GM19463 (cell line): ENCODE data around the gene ADM2.
A peak's percentile ranks its signal among the peaks of the same experiment; 100 is the strongest.

Experiments used
- ATAC-seq: cut with Tn5 transposase; IDR thresholded peaks from one replicate; pipeline ENCODE4 v1.9.1; 2021; ENCODE audit warnings: mild to moderate bottlenecking, moderate library complexity; ENCODE audit not compliant: unreplicated experiment

The ADM2 gene

DNA sequence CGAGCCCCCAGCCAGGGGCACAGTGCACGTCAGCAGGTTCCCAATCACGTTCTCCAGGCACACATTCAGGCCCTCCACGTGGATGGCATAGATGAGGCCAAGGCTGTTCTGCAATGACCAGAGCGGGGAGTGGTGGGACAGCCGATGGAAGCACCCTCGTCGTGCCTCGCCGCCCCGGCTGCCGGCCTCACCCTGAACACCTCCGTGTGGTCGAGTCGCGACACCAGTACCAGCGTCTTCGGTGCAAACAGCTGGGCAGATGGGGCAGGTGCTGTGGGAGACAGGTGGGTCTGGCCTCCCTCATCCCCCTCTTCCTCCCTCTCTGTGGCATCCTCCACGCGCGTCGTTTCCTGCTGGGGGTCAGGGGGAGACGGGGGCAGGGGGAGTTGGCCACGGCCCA lies 14.0 kb upstream of the ADM2 start:
- ATAC-seq, result no peak

GRCh38 chr22:50467773-50468440 lies 13.4 kb upstream of the ADM2 start:
- no peak for ATAC-seq

DNA sequence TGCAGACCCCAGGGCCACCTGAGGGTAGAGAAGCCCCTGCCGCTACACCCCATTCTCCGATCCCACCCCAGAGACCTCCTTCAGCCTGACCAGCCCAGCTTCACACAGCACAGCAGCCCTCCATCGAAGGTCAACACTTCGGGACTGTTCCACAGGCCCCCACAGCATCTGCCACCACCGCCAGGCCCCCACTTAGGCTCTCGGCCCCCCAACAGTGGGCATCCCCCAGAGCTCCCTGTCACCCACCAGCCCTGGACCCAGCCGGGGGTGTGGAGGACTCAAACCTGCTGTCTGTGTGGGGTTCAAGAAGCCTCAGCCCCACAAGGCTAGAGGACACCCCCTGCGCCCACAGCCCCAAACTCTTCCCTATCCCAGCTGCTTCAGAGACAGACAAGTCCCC lies 12.7 kb upstream of the ADM2 start:
- ATAC-seq, result no peak

GRCh38 chr22:50469377-50470305 lies 11.7 kb upstream of the ADM2 start:
- ATAC-seq, result peak; percentile 65

DNA sequence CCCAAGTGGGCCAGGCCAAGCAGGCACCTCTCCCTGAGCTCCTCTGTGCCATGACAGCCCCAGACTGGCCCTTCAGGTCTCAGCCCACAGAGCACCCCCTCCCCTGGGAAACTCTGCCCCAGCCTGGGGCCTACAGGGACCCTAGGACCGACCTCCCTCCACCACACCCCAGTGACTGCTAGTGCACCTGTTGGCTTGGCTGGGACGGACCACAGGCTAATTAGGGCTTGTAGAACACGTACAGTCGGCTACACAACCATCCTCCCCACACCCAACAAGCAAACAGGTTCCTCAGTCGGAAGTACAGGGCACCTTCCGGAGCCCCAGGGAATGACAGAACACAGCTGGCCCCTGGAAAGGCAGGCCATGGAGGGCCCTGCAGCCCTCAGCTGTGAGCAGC lies 10.9 kb upstream of the ADM2 start:
- no peak for ATAC-seq

DNA sequence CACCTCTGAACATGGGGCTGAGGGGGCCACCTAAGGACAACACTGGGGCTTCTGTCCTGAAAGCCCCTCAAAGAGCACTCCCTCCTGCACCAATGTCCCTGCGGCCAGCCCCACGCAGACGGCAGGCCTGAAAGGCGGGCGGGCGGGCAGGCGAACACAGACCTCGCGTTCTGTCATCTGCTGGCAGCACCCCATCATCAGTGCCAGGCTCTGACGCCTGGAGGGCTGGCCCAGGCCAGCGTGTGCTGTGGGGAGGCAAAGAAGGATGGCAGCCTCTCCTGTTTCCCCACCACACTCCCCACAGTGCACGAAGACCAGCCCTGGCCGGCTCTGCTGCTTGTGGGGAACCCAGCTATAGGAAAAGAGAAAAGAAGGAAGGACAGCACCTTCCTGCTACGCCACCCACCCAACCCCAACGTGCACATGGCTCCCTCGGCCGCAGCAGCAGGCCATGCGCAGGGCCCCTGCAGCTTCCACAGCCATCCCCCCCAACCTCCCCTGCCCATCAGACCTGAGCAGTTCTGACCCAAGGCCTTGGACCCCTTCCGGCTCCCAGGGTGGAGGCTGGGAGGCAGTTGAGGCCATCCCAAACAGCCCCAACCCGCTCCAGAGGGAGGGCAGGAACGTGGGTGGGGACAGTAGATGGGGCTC lies 10.0 kb upstream of the ADM2 start:
- ATAC-seq, result no peak

GRCh38 chr22:50471962-50472361 lies 9.4 kb upstream of the ADM2 start:
- no peak for ATAC-seq

- ATAC-seq, result no peak
Measured at GRCh38 chr22:50473088-50473487, 8.3 kb upstream of the ADM2 start.

GRCh38 chr22:50473855-50474671 lies 7.3 kb upstream of the ADM2 start:
- ATAC-seq, result no peak

- ATAC-seq, result peak; percentile 73
Measured at GRCh38 chr22:50474710-50475651, 6.4 kb upstream of the ADM2 start, which contains the start of gene SBF1. Gene SBF1, minus strand, starts transcription at chr22:50475035. Its CDS starts 195 bp downstream, at chr22:50474840.

GRCh38 chr22:50475652-50476002 lies 5.7 kb upstream of the ADM2 start:
- no peak for ATAC-seq

DNA sequence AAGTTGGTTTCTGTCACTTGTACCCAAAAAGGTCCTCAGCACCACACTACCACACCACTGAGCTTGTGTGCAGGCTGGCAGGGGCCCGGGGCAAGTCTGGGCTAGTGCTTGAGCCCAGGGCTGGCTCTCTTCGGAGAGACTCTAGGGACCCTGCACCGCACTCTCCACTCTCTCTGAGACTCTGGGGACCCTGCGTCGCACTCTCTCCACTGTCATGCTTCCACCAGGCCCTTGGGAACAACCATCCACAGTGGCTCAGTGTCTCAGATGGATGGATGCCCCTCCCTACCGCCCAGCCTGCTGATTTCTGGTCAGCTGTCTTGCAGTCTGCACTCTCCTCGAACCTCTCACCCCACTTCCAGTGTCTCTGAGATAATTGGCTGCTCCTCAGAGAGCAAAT lies 4.5 kb upstream of the ADM2 start:
- no peak for ATAC-seq

DNA sequence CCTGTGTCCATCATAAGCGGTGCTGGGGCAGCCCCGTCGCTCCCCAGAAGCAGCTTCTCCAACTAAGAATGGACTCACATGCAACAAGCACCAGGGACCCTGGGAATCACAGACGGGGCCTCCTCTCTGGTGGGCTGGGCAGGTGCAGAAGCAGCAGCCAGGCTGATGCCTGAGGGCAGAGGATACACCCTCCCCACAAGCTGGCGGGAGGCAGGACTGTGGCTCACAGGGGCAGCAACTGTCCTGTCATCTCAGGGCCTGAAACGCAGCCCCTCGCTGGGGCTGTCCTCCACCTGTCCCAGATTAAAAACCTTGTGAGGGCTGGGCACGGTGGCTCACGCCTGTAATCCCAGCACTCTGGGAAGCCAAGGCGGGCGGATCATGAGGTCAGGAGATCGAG lies 3.4 kb upstream of the ADM2 start:
- no peak for ATAC-seq

DNA sequence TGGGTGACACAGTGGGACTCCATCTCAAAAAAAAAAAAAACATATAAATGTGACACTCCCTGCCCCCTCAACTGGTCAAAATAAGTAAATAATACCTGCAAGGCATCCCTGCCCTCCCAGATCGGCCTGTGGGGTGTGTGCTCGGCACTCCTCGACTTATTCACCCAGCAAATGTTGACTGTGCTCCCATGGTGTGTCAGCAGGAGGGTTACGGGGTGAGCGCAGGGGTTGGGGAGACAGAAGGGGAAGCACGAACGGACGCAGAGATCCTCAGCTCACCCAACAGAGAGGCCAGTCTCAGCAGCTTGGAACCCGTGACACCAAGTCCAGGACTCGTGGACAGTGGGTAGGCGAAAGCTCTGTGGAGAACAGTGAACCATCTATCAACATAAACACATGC lies 1.6 kb upstream of the ADM2 start:
- ATAC-seq, result no peak

DNA sequence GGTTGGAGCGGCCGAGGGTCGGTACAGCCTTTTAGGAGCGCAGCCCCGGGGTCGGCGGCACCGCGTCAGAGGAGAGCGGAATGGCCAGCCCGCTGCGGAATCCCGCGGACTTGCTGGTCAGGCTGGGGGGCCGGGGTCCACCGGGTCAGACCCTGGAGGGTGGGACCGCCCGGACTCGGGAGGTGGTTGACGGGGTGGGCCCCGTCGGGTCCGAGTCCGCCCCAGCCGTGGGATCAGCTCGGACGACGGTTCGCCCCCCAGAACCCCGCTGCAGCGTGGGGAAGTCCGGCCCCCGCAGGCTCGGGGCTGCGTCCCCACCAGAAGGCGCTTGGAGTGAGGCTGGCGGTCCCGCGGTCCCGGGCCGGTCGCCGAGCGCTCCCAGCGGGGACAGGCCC lies 301 bp upstream of the ADM2 start:
- ATAC-seq, result no peak

- no peak for ATAC-seq
Measured at GRCh38 chr22:50482107-50483074, 1.0 kb downstream of the ADM2 start.

- ATAC-seq, result no peak
Measured at GRCh38 chr22:50483106-50483505, 1.8 kb downstream of the ADM2 start.

DNA sequence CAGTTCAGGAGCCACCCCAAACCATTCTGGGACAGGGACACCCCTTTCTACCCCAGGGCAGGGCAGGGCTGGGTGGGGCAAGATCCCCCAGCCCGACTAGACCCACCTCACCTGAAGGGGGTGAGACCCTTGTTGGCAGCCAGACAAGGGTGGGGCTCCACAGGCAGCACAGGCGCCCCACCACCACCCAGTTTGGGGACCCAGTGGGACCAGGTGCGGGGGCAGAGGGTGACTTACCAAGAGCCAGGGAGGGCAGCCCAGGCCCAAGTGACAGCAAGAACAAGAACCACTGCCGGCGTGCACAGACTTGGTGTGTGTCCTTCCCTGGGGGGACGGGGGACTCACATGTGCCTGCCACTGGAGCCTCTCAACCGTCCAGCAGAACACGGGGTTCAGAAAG lies 2.2 kb downstream of the ADM2 start:
- ATAC-seq, result no peak
